Measurements from ENCODE around the gene TRPM8.
A peak's percentile ranks its signal among the peaks of the same experiment; 100 is the strongest.

The TRPM8 gene

DNA sequence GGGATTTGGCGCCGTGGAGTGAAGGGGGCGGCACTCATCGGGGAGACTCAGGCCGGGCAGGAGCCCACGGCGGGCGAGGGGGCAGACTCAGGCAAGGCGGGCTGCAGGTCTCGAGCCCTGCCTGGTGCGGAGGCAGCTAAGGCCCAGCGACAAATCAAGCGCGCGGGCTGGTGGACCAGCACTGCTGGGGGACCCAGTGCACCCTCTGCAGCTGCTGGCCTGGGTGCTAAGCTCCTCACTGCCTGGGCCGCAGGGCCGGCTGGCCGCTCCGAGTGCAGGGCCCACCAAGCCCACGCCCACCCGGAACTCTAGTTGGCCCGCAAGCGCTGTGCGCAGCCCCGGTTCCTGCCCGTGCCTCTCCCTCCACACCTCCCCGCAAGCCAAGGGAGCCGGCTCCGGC lies 107.1 kb downstream of the TRPM8 start:
- no peak overlapping the region for H3K4me3 ChIP-seq (ENCODE audit: low read depth, low read length)
- no peaks in the 10 kb centered on the region for H3K27me3 ChIP-seq (replicated peaks)
- no peak overlapping the region for H3K27ac ChIP-seq
- H3K36me3 ChIP-seq (replicated peaks), result no peaks in the 10 kb centered on the region
- in situ Hi-C loops (cut with HindIII; ENCODE audit: low pct_ligation_motif_present, low sequenced_read_pairs), result no loop called here
- DNase-seq, result no peak
- TF ChIP-seq, protein P1, sequence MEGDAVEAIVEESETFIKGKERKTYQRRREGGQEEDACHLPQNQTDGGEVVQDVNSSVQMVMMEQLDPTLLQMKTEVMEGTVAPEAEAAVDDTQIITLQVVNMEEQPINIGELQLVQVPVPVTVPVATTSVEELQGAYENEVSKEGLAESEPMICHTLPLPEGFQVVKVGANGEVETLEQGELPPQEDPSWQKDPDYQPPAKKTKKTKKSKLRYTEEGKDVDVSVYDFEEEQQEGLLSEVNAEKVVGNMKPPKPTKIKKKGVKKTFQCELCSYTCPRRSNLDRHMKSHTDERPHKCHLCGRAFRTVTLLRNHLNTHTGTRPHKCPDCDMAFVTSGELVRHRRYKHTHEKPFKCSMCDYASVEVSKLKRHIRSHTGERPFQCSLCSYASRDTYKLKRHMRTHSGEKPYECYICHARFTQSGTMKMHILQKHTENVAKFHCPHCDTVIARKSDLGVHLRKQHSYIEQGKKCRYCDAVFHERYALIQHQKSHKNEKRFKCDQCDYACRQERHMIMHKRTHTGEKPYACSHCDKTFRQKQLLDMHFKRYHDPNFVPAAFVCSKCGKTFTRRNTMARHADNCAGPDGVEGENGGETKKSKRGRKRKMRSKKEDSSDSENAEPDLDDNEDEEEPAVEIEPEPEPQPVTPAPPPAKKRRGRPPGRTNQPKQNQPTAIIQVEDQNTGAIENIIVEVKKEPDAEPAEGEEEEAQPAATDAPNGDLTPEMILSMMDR (IDR thresholded peaks at IDR 0.05; ENCODE audit: low read depth, low read length, missing control alignments), result no peak

DNA sequence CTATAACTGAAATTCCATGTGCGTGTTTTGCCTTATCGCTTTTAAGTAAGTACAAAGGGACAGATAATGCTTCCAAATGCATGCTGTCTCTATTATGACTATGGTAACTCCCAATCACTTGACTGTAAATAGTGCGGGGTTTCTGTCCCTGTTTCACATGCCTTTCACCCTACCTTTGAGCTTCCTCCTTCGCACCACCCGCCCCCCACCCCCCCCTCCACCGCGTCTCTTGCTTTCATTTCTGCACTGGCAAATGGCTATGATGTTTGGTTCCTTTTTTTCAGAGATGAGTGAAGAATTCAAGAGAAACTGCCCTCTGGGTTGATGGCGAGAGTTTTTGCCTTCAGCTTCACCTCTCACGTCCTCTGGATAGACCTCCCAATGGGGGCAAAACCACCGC lies 108.3 kb downstream of the TRPM8 start:
- TF ChIP-seq, protein P1 (IDR thresholded peaks at IDR 0.05; ENCODE audit: low read depth, low read length, missing control alignments), result no peak
- no peak for DNase-seq
- Histone ChIP-seq H3K27me3 (replicated peaks) (no peaks in the 10 kb centered on the region), H3K4me3 (ENCODE audit: low read depth, low read length) (peak overlapping the region; percentile 17), H3K27ac (no peak overlapping the region), H3K36me3 (replicated peaks) (no peaks in the 10 kb centered on the region)
- in situ Hi-C loops (cut with HindIII; ENCODE audit: low pct_ligation_motif_present, low sequenced_read_pairs), result no loop called here

DNA sequence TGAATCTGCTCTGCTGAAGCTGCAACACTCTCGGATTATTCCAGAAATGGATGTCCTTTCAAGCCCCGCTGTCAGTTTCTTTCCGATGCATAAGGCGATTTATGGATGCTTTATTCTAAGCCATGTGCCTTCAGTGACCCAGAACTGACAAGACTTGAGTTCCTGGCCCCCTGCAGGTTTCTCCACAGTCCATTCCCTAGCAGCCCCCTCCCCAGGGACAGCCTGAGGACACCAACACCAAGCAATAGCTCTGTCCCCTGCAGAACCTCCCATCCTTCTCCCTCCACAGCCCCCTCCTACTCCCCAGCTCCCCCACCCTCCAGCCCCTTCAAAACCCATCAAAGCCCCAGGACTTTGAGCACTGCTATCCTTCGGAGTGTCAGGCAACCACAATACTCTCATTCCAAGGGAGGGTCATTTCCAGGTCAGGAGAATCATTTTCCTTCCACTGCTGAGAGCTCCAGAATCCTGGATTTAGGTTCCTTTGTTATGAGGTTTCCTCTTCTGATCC lies 108.8 kb downstream of the TRPM8 start:
- TF ChIP-seq, protein P1 (IDR thresholded peaks at IDR 0.05; ENCODE audit: low read depth, low read length, missing control alignments), result no peak
- peak overlapping the region; percentile 17 for H3K4me3 ChIP-seq (ENCODE audit: low read depth, low read length)
- no peaks in the 10 kb centered on the region for H3K27me3 ChIP-seq (replicated peaks)
- in situ Hi-C loops (cut with HindIII; ENCODE audit: low pct_ligation_motif_present, low sequenced_read_pairs), result no loop called here
- DNase-seq, result peak; percentile 29
- no peaks in the 10 kb centered on the region for H3K36me3 ChIP-seq (replicated peaks)
- H3K27ac ChIP-seq, result no peak overlapping the region

DNA sequence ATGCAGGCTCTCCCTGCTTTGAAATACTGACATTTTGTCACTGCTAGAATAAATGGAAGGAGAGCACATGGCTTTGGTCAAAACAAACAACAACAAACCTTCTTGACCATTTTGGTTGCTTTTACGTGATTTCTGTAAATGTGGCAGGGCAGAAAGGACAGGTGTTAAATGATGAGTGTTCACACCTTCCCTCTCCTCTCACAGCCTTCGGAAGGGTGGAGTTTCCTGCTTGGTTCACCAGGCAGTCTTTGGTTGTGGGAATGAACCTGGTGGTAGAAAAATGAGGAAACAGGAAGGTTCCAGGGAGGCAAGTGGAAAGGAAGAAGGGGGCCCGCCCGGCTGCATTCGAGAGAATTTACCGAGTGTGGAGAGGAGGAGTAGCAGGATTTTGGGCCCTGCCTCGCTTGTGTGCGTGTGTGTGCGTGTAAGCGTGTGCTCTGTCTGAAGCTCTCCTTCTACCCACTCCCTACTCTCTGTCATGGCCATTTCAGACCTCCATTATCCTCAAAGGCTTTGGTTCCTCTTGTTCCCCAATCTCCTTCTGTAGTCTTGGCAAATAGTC lies 109.6 kb downstream of the TRPM8 start:
- Histone ChIP-seq H3K4me3 (ENCODE audit: low read depth, low read length) (no peak overlapping the region), H3K27ac (no peak overlapping the region), H3K36me3 (replicated peaks) (no peaks in the 10 kb centered on the region), H3K27me3 (replicated peaks) (no peaks in the 10 kb centered on the region)
- in situ Hi-C loops (cut with HindIII; ENCODE audit: low pct_ligation_motif_present, low sequenced_read_pairs), result no loop called here
- TF ChIP-seq, protein P1 (IDR thresholded peaks at IDR 0.05; ENCODE audit: low read depth, low read length, missing control alignments), result no peak
- no peak for DNase-seq

DNA sequence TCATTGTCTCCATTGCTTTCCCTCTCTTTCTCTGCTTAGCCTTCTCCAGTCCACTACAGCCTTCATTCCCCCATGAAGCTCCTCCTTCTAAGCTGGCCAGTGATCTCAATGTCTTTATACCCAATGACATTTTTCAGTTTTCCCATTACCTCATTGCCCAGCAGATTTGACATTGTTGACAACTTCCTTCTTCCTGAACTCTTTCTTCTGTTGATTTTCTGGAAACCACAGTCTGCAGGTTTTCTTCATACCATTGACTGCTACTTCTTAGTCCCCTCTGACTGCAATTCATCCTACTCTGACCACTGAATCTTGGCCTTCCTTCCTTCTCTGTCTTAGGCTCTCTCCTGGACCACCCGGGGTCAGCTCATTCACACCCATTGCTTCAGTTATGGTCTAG lies 110.5 kb downstream of the TRPM8 start:
- no peaks in the 10 kb centered on the region for H3K36me3 ChIP-seq (replicated peaks)
- H3K27ac ChIP-seq, result no peak overlapping the region
- DNase-seq, result no peak
- in situ Hi-C loops (cut with HindIII; ENCODE audit: low pct_ligation_motif_present, low sequenced_read_pairs), result no loop called here
- no peak overlapping the region for H3K4me3 ChIP-seq (ENCODE audit: low read depth, low read length)
- no peaks in the 10 kb centered on the region for H3K27me3 ChIP-seq (replicated peaks)
- TF ChIP-seq, protein P1 (IDR thresholded peaks at IDR 0.05; ENCODE audit: low read depth, low read length, missing control alignments), result no peak

DNA sequence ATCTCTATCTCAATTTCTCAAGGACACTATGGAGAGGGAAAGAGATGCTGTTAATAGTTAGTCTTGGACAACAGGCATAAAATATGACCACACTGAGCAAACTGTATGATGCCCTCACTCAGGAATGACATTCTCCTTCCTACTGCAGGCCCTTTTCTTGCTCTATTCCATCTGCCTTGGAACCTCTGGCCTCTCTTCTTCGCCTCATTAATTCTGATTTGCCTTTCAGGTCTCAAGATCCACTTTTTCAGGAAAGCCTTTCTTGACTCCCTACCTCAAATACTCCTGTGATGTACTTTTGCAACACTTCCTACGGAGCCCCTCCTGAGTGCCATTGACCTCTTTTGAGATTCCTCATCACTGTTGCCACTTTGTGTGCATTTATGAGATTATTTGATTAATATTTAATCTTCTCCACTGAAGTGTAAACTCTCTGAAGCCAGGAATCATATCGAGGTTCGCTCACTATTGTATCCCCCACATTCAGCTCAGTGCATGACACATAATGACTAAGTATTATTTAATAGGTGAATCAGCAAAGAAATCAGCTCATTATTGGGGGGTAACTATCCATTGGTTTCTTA lies 112.1 kb downstream of the TRPM8 start:
- Histone ChIP-seq H3K36me3 (replicated peaks) (no peaks in the 10 kb centered on the region), H3K27me3 (replicated peaks) (no peaks in the 10 kb centered on the region), H3K4me3 (ENCODE audit: low read depth, low read length) (no peak overlapping the region), H3K27ac (no peak overlapping the region)
- TF ChIP-seq, protein P1 (IDR thresholded peaks at IDR 0.05; ENCODE audit: low read depth, low read length, missing control alignments), result no peak
- in situ Hi-C loops (cut with HindIII; ENCODE audit: low pct_ligation_motif_present, low sequenced_read_pairs), result no loop called here
- DNase-seq, result no peak
